DMS79 treated with DMSO at 0.1 percent for 48 hours (cell line): ENCODE measurements around the gene VGLL1.
A peak's percentile ranks its signal among the peaks of the same experiment; 100 is the strongest.

Experiments
- DNase-seq: peaks from one replicate; lab custom pipeline; 2025; lab: John Stamatoyannopoulos, UW

Gene VGLL1

GRCh38 chrX:136531951-136532350, at the start of gene VGLL1:
VGLL1 (plus strand) TSS chrX:136532215; CDS start chrX:136536021, 3,806 bp downstream.
- no peak for DNase-seq

- no peak for DNase-seq
These were observed 44.4 kb upstream of the VGLL1 start, which contains the start of gene BRS3 for GRCh38 chrX:136487647-136488046. BRS3 (plus strand) TSS chrX:136487947; CDS start chrX:136488115, 168 bp downstream.

- DNase-seq = no peak
These were observed 43.3 kb upstream of the VGLL1 start for GRCh38 chrX:136488706-136489105.

GRCh38 chrX:136491832-136492231, 40.2 kb upstream of the VGLL1 start:
- DNase-seq = no peak

- DNase-seq = no peak
These were observed 39.0 kb upstream of the VGLL1 start for GRCh38 chrX:136493011-136493410.

- no peak for DNase-seq
These were observed 37.0 kb upstream of the VGLL1 start for GRCh38 chrX:136495043-136495442.

GRCh38 chrX:136496186-136496763, 35.7 kb upstream of the VGLL1 start:
- DNase-seq = no peak

- DNase-seq = peak; percentile 62
These were observed 35.1 kb upstream of the VGLL1 start for GRCh38 chrX:136496764-136497555.

- DNase-seq = peak; percentile 8
These were observed 34.4 kb upstream of the VGLL1 start, which contains the start of gene HTATSF1 for GRCh38 chrX:136497556-136498052. HTATSF1 (plus strand) TSS chrX:136497592; CDS start chrX:136497685, 93 bp downstream.

GRCh38 chrX:136519069-136519468, 12.9 kb upstream of the VGLL1 start:
- no peak for DNase-seq

GRCh38 chrX:136523770-136524169, 8.2 kb upstream of the VGLL1 start:
- DNase-seq = no peak

GRCh38 chrX:136525738-136526606, 6.0 kb upstream of the VGLL1 start:
- peak; percentile 66 for DNase-seq

- DNase-seq = no peak
These were observed 3.2 kb upstream of the VGLL1 start for GRCh38 chrX:136528645-136529315.

- DNase-seq = no peak
These were observed 2.2 kb upstream of the VGLL1 start for GRCh38 chrX:136529795-136530194.

- no peak for DNase-seq
These were observed 2.1 kb downstream of the VGLL1 start for GRCh38 chrX:136534131-136534530.

- no peak for DNase-seq
These were observed 6.8 kb downstream of the VGLL1 start for GRCh38 chrX:136538811-136539210.

GRCh38 chrX:136540226-136540625, 8.2 kb downstream of the VGLL1 start:
- no peak for DNase-seq

GRCh38 chrX:136541294-136541693, 9.3 kb downstream of the VGLL1 start:
- no peak for DNase-seq

- DNase-seq = no peak
These were observed 10.3 kb downstream of the VGLL1 start for GRCh38 chrX:136542281-136542680.

GRCh38 chrX:136546371-136546781, 14.4 kb downstream of the VGLL1 start:
- DNase-seq = no peak

- DNase-seq = no peak
These were observed 17.2 kb downstream of the VGLL1 start for GRCh38 chrX:136549226-136549625.

GRCh38 chrX:136551410-136551809, 19.4 kb downstream of the VGLL1 start:
- DNase-seq = no peak
